ENCODE data around the gene RTP5.

Gene RTP5

DNA sequence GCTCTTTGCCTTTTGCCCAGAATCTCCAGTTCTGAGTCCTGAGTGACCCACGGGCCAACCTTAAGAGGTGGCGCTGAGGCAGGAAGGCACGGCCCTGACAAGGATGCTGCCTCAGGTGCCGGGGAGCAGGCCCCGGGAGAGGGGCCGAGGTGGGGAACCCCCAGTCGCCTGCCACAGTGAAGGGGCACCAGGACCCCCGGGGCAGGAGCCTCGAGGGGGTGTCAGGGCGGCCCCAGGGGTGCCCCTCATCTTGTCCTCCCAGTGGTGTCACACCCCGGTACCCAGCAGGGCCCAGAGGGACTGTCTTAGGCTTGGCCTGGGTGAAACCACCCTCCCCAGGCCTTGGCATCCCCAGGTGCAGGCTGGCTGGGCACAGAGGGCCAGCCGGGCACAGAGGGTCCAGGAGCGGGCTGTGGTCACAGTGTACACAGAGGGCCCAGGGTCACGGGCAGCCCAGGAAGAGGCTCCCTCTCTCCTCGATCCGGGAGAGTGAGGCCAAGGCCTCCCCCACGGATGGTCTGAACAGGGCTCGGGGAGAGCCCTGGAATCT lies 11.9 kb upstream of the RTP5 start:
- no peak for DNase-seq (ENCODE audit: low read depth in 3 of 3)

DNA sequence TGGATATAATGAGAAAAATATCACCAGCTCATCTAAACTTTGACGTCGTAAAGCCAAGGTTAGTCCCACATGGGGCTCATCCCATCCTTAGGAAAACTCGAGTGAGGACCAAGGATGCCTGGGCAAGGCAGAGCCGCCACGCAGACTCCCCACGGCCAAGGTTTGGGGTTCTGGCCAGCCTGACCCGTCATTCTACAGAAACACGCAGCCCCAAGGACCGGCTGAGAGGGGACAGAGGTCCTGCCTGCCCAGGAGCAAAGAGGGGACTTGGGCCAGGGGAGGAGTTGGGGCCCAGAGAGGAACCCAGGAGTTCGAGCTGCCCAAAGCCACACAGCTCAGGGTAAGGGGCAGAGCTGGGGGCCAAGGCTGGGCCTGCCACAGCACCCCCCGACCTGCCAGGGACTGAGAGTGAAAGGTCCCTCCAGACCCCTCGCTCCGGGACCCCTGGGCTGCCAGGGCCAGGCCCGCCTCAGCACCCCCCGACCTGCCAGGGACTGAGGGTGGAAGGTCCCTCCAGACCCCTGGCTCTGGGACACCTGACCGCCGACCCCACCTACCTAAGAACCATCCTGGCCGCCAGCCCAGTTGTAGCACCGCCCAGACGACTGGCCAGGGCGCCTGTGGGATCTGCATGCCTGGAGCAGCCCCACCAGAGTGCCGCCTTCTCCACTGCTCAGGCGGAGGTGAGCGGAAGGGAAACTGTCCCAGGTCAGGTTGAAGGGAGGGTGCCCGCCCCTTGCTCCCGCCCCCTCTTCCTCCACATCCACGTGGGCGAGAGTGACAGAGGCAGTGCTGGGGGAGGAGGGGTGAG lies 11.1 kb upstream of the RTP5 start, which contains the start of gene PDCD1:
Gene PDCD1, minus strand, starts transcription at position 689 of the 811 bp plus-strand sequence. Its CDS starts 56 bp downstream, at position 633.
- peak; percentile 53 to 84 (median 54) for DNase-seq (ENCODE audit: low read depth in 3 of 3)

DNA sequence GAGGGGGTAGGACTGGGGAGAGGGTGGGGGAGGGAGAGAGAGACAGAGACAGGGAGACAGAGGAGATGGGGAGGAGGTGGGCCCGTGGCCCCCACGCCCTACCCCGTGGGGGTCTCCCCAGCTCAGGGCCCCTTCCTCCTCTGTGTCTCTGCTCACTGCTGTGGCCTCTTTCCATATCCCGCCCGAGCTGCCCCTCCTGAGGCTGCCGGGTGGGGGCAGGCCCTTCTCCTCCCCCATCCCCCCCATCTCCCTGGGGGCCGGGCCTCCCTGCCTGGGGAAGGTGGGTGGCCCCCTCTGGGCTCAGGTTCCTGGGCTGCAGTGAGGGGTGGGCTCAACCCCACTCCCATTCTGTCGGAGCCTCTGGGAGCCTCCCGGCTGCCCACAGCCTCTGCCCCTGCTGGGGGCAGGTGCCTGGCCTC lies 10.5 kb upstream of the RTP5 start:
- DNase-seq (ENCODE audit: low read depth in 3 of 3): peak in 1 of 3 experiments; percentile 38

DNA sequence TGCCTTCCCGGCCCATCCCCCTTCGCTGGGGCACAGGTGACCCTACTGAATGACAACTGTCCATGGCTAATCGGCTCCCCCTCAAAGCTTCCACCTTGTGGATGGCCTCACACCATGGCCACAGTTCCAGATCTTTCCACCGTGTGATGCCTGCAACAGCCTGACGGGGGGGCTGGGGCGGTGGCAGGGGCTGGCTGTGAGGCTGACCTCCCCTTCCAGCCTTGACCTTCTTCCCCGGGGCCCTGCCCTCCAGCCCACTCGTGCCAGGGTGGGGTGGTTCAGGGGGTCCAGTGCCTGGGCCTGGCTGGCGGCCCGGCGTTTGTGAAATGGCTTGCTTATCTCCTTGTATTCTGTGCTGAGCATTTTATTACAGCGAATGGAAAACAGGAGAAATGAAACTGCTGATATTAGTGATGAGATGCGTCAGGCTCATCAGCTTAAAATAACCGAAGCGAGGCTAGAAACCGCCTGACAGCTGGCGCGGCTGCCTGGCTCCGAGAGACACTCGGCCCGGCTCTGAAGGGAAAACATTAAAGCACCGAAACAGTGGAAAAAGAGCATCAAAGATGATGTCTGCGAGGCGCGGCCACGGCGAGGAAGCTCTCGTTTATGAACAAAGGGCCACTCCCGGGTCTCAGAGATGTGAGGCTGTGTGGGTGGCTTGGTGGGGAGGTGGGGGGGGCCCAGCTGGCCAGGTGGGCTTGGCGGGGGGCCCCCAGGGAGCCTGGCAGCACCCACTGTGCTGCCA lies 9.9 kb upstream of the RTP5 start:
- peak; percentile 49 to 81 (median 68) for DNase-seq (ENCODE audit: low read depth in 3 of 3)

DNA sequence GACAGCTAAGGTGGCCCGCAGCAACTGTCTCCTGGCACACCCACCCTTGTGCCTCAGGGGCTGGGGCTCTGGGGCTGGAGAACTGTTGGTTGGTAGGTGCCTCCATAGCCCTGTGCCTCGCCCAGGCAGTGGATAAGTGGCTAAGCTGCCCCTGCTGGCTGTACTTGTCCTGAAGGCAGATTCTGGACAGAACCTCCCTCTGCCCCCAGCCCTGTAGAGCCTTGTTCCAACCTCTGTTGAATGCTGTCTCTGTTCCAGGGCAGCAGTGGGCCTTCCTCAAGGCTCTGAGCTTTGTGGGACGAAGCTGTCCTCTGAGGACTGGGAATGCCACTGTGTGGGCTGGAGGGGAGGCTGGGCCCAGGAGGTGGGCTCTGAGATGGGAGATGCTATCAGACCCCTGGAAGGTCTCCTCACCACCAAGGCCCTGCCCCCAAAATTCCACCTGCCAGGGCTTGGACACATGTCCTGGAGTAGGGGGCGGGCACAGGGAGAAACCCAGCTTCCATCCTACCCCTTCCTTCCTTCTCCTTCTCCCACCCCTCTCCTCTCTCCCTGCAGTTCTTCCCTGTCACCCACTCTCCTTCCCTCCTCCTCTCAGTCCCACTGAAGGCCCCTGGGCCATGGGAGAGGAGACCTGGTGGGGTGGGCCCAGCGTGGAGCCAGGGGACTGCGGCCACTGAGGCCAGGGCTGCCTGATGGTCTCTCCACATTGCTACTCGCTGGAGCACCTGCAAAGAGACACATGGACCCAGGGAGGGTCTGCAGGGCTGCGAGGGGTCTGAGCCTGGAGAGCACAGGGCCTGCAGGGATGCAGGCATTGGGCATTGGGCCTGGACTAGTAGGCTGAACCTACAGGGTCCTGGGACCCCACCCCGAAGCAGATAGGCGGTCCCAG lies 9.1 kb upstream of the RTP5 start:
- no peak for DNase-seq (ENCODE audit: low read depth in 3 of 3)

DNA sequence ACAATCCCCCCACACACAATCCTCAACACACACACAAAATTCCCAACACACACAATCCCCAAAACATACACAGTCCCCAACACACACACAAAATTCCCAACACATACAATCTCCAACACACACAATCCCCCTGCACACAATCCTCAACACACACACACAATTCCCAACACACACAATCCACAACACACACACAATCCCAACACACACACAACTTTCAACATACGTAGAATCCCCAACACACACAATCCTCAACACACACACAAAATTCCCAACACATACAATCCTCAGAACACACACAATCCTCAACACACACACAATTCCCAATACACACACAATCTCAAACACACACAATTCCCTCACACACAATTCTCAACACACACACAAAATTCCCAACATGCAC lies 8.3 kb upstream of the RTP5 start:
- no peak for DNase-seq (ENCODE audit: low read depth in 3 of 3)

DNA sequence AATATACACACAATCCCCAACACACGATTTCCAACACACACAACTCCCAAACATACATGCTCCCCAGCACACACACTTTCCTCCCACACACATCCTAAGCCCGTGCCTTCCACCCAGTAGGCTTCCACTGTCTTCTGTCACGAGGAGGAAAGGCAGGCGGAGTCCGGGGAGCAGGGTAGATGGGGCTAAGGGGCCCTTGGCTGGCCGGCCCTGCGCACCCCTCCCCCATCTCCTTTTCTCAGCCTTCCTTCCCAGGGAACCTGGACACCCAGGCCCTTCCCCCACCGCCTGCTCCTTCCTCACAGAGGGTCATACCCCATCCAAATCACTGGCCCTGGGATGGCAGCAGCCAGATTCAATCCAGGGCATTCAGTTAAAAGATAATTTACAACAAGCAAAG lies 7.4 kb upstream of the RTP5 start:
- DNase-seq (ENCODE audit: low read depth in 3 of 3): no peak

DNA sequence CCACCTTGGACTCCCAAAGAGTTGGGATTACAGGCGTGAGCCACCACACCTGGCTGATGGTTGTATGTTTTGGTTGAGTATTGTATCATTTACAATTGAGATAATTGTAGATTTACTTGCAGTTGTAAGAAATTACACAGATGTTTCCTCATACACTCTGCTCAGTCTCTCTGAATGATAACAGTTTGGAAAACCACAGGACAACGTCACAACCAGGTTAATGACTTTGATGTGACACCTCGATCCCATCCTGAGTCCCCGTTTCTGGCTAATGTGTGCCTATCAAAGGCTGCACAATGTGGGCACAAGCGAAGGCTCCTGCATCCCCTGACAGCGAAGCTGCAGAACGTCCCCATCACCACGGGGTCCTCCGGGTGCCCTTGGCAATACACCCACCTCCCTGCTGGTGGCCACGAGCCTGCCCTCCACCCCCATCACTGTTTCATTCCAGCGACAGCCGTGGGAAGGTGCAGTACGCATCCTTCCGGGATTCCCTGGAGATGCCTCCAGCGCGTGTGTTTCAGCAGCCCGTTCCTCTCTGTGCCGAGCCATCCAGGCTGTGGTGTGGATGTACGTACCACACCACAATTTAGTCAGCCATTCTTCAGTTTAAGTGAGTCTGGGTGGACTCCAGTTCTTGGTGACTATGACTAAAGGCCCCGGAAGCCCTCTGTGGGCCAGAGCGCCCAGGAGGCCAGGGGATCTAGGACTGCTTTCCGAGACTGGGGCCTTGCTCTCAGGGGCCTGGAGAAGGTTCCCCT lies 6.6 kb upstream of the RTP5 start:
- no peak for DNase-seq (ENCODE audit: low read depth in 3 of 3)

DNA sequence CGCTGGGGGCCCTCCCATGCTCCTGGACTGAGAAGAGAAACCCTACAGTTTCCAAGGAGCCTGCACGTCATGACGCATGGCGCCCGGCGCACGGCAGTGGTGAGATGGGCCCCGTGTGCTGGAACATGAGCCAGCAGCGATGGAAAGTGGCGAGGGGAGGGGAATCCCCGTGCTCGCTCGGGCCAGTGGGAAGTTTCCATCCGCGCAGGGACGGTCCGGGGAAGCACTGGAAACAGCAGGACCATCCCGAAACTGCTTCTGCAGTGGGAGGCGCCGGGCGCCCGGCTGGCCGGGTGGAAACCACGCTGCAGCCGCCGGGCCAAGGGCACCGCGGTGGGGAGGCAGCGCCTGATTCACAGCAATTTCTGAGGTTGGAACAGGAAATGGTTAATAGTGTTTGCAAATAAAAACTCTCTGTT lies 6.0 kb upstream of the RTP5 start:
- DNase-seq (ENCODE audit: low read depth in 3 of 3): peak; percentile 47 to 84 (median 50)

DNA sequence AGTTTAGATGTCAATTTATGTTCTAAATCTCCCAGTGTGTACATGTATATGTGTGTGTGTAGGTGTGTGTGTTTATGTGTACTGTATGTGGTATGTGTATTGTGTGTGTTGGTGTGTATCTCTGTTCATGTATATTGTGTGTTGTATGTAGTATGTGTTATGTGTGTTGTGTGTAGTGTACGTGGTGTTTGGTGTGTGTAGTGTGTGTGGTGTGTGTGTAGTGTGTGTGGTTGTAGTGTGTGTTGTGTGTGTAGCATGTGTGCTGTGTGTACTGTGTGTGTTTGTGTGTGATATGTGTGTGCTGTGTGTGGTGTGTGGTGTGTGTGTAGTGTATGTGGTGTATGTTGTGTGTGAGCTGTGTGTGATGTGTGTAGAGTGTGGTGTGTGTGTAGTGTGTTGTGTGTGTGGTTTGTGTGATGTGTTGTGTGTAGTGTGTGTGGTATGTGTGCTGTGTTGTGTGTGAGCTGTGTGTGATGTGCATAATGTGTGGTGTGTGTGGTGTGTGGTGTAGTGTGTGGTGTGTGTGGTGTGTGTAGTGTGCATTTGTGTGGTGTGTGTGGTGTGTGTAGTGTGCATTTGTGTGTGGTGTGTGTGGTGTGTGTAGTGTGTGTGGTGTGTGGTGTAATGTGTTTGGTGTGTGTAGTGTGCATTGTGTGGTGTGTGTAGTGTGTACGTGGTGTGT lies 5.2 kb upstream of the RTP5 start:
- no peak for DNase-seq (ENCODE audit: low read depth in 3 of 3)

DNA sequence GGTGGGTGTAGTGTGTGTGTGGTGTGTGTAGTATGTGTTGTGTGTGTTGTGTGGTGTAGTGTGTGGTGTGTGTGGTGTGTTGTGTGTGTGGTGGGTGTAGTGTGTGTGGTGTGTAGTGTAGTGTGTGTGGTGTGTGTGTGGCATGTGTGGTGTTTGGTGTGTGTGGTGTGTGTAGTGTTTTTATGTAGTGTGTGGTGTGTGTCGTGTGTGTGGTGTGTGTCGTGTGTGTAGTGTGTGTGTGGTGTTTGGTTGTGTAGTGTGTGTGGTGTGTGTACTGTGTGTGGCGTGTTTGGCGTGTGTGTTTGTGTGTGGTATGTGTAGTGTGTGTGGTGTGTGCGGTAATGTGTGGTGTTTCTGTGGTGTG lies 4.7 kb upstream of the RTP5 start:
- no peak for DNase-seq (ENCODE audit: low read depth in 3 of 3)

DNA sequence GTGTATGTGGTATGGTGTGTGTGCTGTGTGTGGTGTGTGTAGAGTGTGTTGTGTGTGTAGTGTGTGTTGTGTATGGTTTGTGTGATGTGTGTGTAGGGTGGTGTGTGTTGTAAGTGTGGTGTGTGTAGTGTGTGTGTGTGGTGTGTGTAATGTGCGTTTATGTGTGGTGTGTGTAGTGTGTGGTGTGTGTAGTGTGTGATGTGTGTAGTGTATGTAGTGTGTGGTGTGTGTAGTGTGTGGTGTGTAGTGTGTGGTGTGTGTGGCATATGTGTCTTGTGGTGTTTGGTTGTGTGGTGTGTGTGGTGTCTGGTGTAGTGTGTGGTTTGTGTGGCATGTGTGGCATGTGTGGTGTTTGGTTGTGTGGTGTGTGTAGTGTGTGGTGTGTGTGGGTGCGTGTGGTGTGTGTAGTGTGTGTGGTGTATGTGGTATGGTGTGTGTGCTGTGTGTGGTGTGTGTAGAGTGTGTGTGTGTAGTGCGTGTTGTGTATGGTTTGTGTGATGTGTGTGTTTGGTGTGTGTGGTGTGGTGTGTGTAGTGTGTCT lies 4.0 kb upstream of the RTP5 start:
- no peak for DNase-seq (ENCODE audit: low read depth in 3 of 3)

DNA sequence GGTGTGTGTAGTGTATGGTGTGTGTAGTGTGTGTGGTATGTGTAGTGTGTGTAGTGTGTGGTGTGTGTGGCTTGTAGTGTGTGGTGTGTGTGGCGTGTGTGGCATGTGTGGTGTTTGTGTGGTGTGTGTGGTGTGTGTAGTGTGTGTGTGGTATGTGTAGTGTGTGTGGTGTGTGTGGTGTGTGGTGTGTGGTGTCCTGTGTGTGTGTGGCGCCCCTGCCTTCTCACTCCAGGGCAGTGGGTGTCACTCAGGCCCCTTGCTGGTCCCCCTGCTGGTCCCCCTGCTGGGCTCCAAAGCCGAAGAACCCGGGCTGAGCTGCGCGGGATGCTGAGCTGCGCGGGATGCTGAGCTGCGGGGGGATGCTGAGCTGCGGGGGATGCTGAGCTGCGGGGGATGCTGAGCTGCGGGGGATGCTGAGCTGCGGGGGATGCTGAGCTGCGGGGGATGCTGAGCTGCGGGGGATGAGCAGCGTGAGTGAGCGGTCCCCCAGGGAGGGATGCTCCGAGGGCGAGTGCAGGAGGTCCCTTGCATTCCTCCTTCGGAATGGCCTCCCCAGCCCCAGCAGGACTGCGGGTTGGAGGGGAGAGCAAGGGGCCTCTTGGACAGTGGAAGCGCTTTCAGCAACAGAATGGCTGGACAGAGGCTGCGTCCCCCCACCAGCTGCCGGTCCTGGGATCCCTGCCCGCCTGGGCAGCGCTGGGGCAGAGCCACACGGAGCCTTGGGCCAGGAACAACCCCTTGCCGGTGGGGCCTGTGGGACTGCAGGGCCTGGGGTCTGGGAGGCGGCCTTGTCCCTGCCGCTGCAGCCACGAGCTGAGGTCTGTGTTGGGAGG lies 3.4 kb upstream of the RTP5 start:
- DNase-seq (ENCODE audit: low read depth in 3 of 3): no peak

DNA sequence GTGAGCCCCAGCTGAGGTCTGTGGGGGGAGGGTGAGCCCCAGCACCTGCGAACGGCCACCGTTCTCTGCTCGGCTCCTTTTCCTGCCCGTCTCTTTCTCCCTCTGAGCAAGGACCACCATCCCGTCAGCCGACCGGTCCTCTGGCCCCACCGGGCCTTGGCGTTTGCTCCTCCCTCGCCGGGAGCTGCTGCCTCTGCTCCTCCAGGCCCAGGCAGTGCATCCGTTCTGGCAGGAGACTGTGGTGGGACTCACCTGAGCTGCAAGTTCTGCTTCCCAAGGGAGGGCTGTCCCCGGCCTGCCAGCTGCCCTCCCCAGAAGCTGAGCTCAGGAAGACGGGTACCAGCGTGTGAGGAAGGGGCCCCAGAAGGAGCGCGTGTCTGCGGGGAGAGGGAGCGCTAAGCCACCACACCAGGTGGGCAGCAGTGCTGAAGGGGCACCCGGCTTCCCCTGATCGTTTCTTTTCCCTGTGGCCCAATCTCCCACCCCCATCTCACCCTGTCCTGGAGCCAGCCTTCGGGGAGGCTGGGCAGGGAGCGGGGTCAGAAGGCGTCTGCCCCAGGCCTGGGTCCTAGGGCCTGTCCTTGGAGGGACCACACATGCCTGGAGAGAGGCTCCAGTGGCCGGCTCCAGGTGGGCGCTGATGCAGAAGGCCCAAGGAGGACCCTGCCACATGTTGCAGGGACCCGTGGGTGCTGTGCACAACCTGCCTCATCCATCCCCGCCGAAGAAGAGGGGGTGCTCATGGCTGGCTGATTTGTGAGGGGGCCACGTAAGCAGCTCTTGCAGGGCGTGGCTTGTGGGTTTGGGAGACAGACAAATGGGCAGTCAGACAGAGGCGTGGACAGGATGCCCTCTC lies 2.5 kb upstream of the RTP5 start:
- no peak for DNase-seq (ENCODE audit: low read depth in 3 of 3)

DNA sequence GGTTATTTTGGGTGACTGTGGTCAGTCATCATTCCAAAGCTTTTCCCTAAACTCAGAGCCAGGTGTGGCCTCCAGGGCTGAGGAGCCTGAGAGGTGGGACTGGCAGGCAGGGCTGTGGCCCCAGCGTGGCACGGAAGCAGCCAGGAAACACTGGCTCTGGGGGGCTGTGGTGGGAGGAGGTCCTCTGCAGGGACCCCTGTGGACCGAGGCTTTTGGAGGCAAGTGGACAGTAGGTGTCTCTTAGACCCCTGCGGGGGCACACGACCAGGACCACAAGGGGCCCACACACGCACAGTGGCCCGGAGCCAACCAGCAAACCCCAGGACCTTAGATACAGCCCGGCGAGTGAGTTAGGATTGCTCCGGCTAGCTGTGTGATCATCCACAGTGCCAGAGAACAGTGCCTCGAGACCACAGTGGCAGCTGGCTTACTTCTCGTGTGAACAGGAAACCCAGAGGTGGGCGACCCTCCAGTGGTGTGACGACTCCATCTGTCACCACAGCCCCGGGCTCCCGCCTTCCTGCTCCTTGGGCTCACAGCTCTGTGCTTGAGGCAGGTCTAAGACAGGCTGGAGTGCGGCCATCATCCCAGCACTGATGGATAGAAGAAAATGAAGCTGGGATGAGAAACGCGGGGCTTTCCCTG lies 1.6 kb upstream of the RTP5 start:
- peak in 1 of 3 experiments; percentile 40 for DNase-seq (ENCODE audit: low read depth in 3 of 3)

DNA sequence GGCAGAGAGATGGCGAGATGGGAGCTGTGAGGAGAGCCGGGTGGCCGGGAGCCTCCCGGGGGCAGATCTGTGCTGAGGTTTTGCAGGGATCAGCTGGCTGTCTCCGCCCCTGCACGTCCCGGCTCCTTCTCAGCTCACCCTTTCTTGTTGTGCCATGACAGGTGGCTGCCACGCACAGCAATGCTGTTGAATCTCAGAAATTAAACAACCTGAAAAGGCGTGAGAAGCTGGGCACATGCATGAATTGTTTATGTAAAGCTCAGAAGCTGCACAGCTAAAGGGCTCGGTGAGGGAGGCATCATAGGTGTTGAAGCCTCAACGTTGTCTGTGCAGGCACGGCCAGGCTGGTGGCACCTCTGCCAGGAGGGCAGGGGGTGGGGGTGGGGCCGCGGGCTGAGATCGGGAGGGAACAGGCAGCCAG lies 858 bp upstream of the RTP5 start:
- DNase-seq (ENCODE audit: low read depth in 3 of 3): no peak

DNA sequence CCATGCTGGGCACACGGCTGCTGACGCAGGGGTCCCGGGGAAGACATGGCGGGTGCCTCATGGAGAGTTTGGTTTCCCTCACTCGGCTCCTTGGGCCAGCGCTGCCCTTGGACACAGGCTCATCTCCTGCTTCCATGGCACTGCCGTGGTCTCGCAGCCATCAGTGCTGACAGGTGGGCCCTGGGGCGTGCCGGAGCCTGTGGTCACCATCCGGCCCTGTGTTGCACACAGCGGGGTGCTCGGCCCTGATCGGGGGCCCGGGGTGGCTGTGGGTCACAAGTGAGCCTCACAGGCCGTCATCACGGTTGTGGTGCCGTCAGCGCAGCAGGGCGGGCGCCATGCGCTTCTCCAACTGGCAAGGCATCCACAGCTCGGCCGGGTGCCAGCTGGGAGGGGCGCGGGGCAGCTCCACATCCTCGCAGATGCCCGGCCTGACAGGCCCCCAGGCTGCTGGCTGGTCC lies 582 bp downstream of the RTP5 start:
- DNase-seq (ENCODE audit: low read depth in 3 of 3): no peak
